SJSA1 (cell line): ENCODE measurements around the gene SP140L. TPM values are rescaled to one million over a fixed set of nuclear protein-coding genes. Genes with fewer than 3 reads are reported as not detected.
A peak's percentile ranks its signal among the peaks of the same experiment; 100 is the strongest.
"Not testable (repeated sequence)": the region's sequence is repeated elsewhere in the genome, so short reads cannot be mapped to it uniquely, and the experiment has no call there.

Experiments used
- DNase-seq, 2 experiments: peaks; one replicate each; pipeline ENCODE4 v3.0.0-alpha.2; 2015 to 2020; ENCODE audit warnings: low spot score in 2 of 2, low read depth in 1 of 2
- H3K27ac ChIP-seq: fragments of 250-450 bp; sonication (Bioruptor Pico); 2 replicates; pipeline ENCODE4 v1.5.1; 2020; ENCODE audit warnings: mild to moderate bottlenecking, moderate library complexity
- H3K27me3 ChIP-seq: fragments of 250-450 bp; sonication (Bioruptor Pico); replicated peaks from 2 replicates; pipeline ENCODE4 v1.5.1; 2020; ENCODE audit warnings: mild to moderate bottlenecking, moderate library complexity
- H3K36me3 ChIP-seq: fragments of 250-450 bp; sonication (Bioruptor Pico); 2 replicates; pipeline ENCODE4 v1.5.1; 2020; ENCODE audit warnings: mild to moderate bottlenecking
- H3K4me1 ChIP-seq: fragments of 250-450 bp; sonication (Bioruptor Pico); replicated peaks from 2 replicates; pipeline ENCODE4 v1.6.1; 2021; ENCODE audit warnings: mild to moderate bottlenecking
- H3K4me3 ChIP-seq: fragments of 250-450 bp; sonication (Bioruptor Pico); 2 replicates; pipeline ENCODE4 v1.5.1; 2020; ENCODE audit warnings: mild to moderate bottlenecking
- H3K9me3 ChIP-seq: fragments of 250-450 bp; sonication (Bioruptor Pico); replicated peaks from 2 replicates; pipeline ENCODE4 v1.5.1; 2020; ENCODE audit warnings: mild to moderate bottlenecking
- total RNA-seq: library from RNA; depleted of rRNA; stranded (reverse); fragments of >200 nt; shearing (Covaris generic); gene quantifications from 2 replicates; pipeline ENCODE4 v1.2.3, GENCODE V29; 2014

The SP140L gene
- total RNA-seq, 1 experiment from 2014 or later = 14.3 TPM

DNA sequence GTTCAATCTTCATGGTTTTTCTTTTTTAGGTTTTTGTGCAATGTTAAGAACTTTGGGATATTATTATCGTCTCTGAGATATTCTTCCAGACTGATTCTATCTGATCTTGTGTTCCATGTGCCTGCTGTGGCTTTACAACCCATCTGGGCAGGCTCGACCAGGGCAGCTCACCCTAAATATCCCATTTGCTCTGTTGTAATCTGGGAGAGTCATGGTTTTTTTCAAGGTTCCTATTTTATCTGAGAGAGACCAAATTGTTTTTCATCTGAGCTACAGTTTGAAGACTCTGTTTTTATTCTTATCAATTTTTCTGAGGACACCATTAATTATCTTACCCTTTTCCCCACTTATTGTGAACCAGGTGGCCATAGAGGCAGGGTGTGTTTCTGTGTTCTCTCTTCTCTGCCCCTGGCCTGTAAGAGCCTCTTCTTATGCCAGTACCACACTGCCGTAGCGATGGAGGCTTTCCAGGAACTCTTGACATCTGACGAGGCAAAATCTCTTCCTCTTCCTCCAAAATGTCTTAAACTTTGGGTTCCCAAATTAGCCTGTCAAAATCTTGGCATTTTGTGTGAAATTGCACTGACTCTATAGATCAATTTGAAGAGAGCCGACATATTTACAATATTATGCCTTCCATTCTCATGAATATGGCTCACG lies 3.1 kb downstream of the SP140L start:
- no peak for DNase-seq
- peaks cover 19% of the 10 kb centered on the region for H3K4me1 ChIP-seq
- no peak overlapping the region for H3K27ac ChIP-seq
- H3K36me3 ChIP-seq = peaks cover 18% of the 10 kb centered on the region
- no peak overlapping the region for H3K4me3 ChIP-seq
- H3K9me3 ChIP-seq = no peaks in the 10 kb centered on the region
- H3K27me3 ChIP-seq = no peaks in the 10 kb centered on the region

DNA sequence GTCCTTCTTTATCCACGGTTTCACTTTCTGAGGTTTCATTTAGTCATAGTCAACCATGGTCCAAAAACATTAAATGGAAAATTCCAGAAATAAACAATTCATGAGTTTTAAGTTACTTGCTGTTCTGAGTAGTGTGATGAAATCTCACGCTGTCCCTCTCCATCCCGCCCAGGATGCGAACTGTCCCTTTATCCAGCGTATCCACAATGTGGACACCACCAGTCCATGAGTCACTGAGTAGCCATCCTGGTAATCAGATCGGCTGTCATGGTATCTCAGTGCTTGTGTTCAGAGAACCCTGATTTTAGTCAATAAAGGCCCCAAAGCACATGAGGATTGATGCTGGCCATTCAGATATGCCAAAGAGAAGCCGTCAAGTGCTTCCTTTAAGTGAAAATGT lies 3.7 kb downstream of the SP140L start:
- H3K27me3 ChIP-seq = no peaks in the 10 kb centered on the region
- no peak for DNase-seq
- no peak overlapping the region for H3K4me3 ChIP-seq
- H3K36me3 ChIP-seq = peaks cover 19% of the 10 kb centered on the region
- H3K27ac ChIP-seq = no peak overlapping the region
- H3K4me1 ChIP-seq = peaks cover 24% of the 10 kb centered on the region
- no peaks in the 10 kb centered on the region for H3K9me3 ChIP-seq

DNA sequence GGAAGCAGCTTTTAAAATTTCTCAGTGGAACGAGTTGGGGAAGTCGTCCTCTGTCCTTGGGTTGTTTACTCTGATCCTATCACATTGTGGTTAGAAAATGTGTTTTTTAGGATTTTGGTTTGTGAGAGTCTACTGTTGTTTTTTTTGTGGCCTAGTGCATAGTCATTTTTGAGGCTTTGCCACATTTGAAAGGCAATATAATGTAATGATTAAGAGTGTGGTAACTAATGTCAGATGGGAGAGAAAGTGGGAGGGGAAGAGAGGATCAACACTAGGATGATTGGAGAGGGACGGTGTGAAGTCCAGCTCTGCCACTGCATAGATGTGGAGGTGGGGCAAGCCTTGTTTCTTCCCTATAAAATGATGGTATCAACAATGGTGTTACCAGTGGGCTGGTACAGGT lies 8.5 kb downstream of the SP140L start:
- no peak overlapping the region for H3K4me3 ChIP-seq
- no peaks in the 10 kb centered on the region for H3K27me3 ChIP-seq
- no peak for DNase-seq
- peaks cover 30% of the 10 kb centered on the region for H3K36me3 ChIP-seq
- no peak overlapping the region for H3K27ac ChIP-seq
- 0 out of 2 replicates have a peak, but pooled peaks cover 5% of the 10 kb centered on the region for H3K4me1 ChIP-seq
- no peaks in the 10 kb centered on the region for H3K9me3 ChIP-seq

DNA sequence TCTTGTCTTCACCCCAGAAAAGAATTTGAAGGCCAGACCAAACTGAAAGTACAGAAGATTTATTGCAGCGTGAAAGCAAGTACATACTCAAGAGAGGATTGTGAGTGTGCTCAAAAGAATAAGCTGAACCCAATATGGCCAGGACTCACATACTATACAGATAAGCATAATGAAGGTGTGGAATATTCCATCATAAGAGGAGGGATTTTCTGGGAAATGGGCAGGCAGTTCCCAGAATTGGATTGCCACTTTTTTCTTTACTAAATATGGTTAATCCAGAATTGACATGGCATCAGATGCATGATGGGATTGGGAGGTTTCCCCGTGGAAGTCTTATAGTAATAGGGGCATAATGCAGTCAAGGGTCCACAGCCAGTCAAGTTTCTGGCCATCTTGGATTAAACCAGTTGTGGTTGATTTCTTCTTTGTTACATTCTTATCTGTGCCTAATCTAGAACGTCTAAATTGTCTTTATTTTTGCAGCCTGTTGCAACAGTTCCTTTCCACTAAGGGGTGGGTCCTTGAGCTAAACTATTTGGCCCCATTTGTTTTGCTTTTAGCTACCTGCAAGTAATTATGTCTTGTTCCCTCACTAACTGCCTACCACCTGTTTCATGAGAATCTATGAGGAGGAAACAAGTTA lies 9.0 kb downstream of the SP140L start:
- peaks cover 26% of the 10 kb centered on the region for H3K36me3 ChIP-seq
- 0 out of 2 replicates have a peak, but pooled peaks cover 5% of the 10 kb centered on the region for H3K4me1 ChIP-seq
- H3K4me3 ChIP-seq = no peak overlapping the region
- no peaks in the 10 kb centered on the region for H3K9me3 ChIP-seq
- H3K27me3 ChIP-seq = no peaks in the 10 kb centered on the region
- DNase-seq = no peak
- H3K27ac ChIP-seq = no peak overlapping the region

DNA sequence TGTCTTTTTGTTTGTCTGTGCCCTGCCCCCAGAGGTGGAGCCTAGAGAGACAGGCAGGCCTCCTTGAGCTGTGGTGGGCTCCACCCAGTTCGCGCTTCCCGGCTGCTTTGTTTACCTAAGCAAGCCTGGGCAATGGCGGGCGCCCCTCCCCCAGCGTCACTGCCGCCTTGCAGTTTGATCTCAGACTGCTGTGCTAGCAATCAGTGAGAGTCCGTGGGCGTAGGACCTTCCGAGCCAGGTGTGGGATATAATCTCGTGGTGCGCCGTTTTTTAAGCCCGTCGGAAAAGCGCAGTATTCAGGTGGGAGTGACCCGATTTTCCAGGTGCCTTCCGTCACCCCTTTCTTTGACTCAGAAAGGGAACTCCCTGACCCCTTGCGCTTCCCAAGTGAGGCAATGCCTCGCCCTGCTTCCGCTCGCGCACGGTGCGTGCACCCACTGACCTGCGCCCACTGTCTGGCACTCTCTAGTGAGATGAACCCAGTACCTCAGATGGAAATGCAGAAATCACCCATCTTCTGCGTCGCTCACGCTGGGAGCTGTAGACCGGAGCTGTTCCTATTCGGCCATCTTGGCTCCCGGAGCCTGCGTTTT lies 15.0 kb downstream of the SP140L start:
- not testable (repeated sequence) for H3K27ac ChIP-seq, H3K4me3 ChIP-seq, DNase-seq, H3K4me1 ChIP-seq, H3K27me3 ChIP-seq, H3K36me3 ChIP-seq, H3K9me3 ChIP-seq

DNA sequence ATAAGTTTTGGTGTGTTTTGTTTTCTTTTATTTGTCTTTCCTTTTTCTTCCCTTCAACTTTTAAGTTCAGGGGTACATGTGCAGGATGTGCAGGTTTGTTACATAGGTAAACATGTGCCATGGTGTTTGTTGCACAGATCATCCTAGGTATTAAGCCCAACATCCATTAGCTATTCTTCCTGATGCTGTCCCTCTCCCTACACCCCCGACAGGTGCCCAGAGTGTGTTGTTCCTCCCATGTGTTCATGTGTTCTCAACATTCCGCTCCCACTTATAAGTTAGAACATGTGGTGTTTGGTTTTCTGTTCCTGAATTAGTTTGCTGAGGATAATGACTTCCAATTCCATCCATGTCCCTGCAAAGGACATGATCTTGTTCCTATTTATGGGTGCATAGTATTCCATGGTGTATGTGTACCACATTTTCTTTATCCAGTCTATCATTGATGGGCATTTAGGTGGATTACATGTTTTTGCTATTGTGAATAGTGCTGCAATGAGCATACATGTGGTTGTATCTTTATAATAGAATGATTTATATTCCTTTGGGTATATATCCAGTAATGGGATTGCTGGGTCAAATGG lies 16.1 kb downstream of the SP140L start:
- not testable (repeated sequence) for DNase-seq, H3K27ac ChIP-seq, H3K9me3 ChIP-seq, H3K4me3 ChIP-seq, H3K27me3 ChIP-seq, H3K36me3 ChIP-seq, H3K4me1 ChIP-seq

DNA sequence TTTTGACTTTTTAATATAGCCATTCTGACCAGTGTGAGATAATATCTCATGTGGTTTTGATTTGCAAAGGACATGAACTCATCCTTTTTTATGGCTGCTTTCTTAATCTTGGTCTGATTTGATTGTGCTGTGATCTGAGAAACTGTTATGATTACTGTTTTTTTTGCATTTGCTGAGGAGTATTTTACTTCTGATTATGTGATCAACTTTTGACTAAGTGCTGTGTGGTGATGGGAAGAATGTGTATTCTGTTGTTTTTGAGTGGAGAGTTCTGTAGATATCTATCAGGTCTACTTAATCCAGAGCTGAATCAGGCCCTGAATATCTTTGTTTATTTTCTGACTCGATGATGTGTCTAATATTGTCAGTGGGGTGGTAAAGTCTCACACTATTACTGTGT lies 16.8 kb downstream of the SP140L start:
- Histone ChIP-seq H3K27ac (no peak overlapping the region), H3K4me1 (peaks cover 4% of the 10 kb centered on the region; the same call in 1 of the 2 replicates), H3K36me3 (peaks cover 9% of the 10 kb centered on the region; the same call in 1 of the 2 replicates), H3K27me3 (no peaks in the 10 kb centered on the region), H3K4me3 (no peak overlapping the region), H3K9me3 (no peaks in the 10 kb centered on the region)
- no peak for DNase-seq

DNA sequence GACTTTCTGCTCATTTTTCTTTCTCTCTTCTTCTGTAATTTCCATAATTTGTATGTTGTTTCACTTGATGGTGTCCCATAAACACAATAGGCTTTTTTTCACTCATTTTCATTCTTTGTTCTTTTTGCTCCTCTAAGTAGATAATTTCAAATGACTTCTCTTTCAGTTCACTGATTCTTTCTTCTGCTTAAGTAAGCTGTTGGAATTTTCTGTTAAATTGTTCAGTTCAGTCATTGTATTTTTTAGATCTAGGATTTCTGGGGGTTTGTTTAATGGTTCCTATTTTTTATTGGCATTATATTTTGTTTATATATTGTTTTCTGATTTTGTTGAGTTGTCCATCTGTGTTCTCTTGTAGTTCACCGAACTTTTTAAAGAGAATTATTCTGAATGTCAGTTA lies 19.5 kb downstream of the SP140L start:
- Histone ChIP-seq H3K27me3 (no peaks in the 10 kb centered on the region), H3K4me1 (peaks cover 4% of the 10 kb centered on the region; the same call in 1 of the 2 replicates), H3K36me3 (peaks cover 9% of the 10 kb centered on the region; the same call in 1 of the 2 replicates), H3K27ac (no peak overlapping the region), H3K4me3 (no peak overlapping the region), H3K9me3 (no peaks in the 10 kb centered on the region)
- no peak for DNase-seq

DNA sequence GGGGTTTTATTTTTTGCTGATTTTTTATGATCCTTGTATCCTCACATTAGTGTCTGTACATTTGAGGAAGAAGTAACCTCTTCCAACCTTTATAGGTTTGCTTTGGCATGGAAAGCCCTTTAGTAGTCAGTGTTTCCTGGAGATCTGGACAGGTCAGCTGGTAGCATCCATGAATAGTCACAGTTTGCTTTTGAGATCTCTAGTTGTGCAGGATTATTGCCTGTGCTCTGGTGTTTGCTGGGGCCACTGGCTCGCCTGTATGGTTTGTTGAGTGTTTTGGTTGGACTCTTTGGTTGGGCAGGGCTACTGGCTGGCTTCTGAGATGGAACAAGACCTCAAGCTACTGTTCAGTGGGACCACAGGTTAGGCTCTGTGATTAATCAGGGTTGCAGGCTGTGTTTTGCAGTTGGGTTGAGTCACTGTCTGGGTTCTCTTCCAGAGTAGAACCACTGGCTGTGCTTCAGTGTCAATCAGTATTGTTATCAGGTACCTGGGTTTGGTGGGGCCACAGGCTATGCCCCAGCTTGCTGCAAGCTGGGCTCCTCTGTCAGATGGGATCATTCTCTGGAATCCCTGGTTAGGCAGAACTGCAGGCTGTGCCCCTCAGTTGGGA lies 20.0 kb downstream of the SP140L start:
- Histone ChIP-seq H3K27me3 (no peaks in the 10 kb centered on the region), H3K9me3 (no peaks in the 10 kb centered on the region), H3K4me3 (no peak overlapping the region), H3K27ac (no peak overlapping the region), H3K36me3 (peaks cover 9% of the 10 kb centered on the region; the same call in 1 of the 2 replicates), H3K4me1 (peaks cover 4% of the 10 kb centered on the region; the same call in 1 of the 2 replicates)
- no peak for DNase-seq

DNA sequence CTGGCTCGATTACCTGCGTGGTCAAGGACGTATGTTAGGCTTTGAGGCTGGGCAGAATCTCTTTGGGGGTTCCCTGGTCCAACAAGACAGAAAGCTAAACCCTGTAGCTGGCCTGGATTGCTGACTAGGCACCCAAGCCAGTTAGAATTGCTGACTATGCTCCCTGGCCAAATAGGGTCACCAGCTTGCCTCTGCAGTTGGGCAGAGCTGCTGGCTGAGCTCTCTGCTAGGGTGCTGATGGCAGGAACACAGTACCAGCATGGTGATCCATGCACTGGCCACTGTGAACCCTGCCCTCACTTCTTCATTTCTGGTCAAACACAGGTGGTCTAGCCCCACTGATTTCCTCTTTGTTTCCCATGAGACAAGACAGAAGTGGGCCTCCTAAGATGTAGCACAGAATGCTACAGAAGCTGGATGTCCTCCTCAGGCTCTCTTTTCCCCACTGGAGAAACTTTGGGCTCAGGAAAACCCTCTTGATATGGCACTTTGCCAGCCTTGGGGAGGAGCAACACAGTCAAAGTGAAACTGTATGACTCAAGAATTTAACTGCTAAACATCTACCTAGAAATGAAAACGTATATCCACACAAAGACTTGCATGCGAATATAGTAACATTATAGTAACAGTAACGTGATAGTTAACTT lies 20.8 kb downstream of the SP140L start:
- H3K4me3 ChIP-seq = no peak overlapping the region
- H3K9me3 ChIP-seq = no peaks in the 10 kb centered on the region
- no peaks in the 10 kb centered on the region for H3K27me3 ChIP-seq
- peaks cover 9% of the 10 kb centered on the region; the same call in 1 of the 2 replicates for H3K36me3 ChIP-seq
- H3K27ac ChIP-seq = no peak overlapping the region
- peaks cover 4% of the 10 kb centered on the region; the same call in 1 of the 2 replicates for H3K4me1 ChIP-seq
- peak in 1 of 2 experiments; percentile 18 for DNase-seq

DNA sequence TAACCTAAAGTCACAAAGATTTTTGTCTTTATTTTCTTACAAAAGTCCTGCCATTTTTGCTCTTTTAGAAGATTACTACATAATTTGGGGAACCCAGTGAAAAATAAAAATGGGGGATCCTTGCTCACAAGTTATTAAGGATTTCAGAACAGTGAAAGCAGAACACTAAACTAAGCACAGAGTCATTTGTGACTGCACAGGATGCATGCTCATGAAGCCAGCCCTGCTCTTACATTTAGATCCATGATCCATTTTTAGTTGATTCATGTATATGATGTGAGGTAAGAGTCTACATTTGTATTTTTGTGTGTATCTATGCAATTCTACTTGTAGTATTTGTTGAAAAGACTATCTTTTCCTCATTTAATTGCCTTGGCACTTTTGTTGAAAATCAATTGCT lies 21.8 kb downstream of the SP140L start:
- no peak overlapping the region for H3K4me3 ChIP-seq
- no peak for DNase-seq
- no peaks in the 10 kb centered on the region for H3K9me3 ChIP-seq
- H3K27me3 ChIP-seq = no peaks in the 10 kb centered on the region
- peaks cover 9% of the 10 kb centered on the region; the same call in 1 of the 2 replicates for H3K36me3 ChIP-seq
- H3K27ac ChIP-seq = no peak overlapping the region
- H3K4me1 ChIP-seq = peaks cover 4% of the 10 kb centered on the region; the same call in 1 of the 2 replicates

DNA sequence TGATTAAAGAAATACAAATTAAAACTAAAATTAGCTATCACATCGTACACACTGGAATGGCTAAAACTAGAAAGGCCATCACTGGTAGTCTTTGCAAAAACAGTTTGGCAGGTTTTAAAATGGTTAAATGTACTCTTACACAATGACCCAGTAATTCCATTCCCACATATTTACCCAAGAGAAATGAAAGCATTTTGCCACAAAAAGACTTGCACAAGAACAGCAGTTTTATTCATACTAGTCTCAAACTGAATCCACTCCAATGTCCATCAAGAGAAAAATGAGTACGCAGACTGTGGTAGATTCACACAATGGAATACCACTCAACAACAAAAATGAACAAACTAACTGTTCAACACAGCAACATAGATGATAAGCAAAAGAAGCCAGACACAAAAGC lies 29.1 kb downstream of the SP140L start:
- no peaks in the 10 kb centered on the region for H3K27me3 ChIP-seq
- H3K4me1 ChIP-seq = no peaks in the 10 kb centered on the region
- no peak for DNase-seq
- peaks cover 10% of the 10 kb centered on the region; the same call in 1 of the 2 replicates for H3K36me3 ChIP-seq
- H3K4me3 ChIP-seq = no peak overlapping the region
- no peak overlapping the region for H3K27ac ChIP-seq
- no peaks in the 10 kb centered on the region for H3K9me3 ChIP-seq

DNA sequence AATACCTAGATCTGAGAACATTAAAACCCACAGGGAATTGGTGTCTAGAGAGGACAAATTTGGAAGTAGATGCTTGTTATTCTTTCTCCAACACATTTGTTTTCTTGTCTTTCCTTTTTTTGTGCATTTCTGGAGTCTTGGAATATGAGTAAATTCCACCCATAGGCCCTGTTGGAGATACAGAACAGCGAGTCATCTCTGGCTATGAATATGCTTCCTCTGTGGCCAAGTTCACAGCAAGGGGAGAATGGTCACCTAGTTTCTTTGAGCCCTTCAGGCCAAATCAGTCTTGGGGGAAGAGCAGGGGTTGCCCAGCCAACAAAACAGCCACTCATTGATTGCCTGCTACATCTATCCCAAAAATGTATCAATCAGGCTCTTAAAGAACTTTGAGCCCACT lies 31.3 kb downstream of the SP140L start:
- Histone ChIP-seq H3K4me1 (no peaks in the 10 kb centered on the region), H3K27ac (no peak overlapping the region), H3K4me3 (no peak overlapping the region), H3K36me3 (peaks cover 20% of the 10 kb centered on the region), H3K27me3 (no peaks in the 10 kb centered on the region), H3K9me3 (no peaks in the 10 kb centered on the region)
- no peak for DNase-seq
